ENCODE data around the gene SGSH. TPM values are rescaled to one million over a fixed set of nuclear protein-coding genes. Genes with fewer than 3 reads are reported as not detected.
"Not testable (repeated sequence)": the region's sequence is repeated elsewhere in the genome, so short reads cannot be mapped to it uniquely, and the experiment has no call there.

Gene SGSH
- total and polyA plus RNA-seq, 2 experiments from 2014 or later = 16.0 to 59.6 TPM

DNA sequence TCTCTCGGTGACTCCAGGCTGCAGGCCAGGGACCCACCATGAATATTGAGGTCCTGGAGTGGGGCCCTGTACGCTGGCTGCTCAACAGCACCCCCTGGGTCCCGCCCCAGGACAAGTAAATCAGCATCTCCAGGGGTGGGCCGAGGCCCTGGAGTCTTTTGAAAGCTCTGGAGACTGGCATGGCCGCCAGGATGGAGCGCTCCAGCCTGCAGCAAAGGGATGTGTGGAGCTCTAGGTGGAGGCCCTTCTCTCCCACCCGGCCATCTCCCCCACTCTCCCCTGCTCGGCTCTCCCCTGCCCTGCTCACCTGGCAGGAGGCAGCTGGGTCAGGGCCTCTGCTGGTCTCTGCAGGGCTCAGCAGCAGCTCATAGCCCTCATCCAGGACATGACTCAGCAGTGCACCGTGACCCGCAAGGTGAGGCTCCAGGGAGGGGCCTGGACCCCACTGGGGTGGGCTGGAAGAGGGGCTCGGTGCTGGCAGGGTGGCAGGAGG lies 16.6 kb downstream of the SGSH start:
- Histone ChIP-seq H2AFZ (no peak overlapping the region), H3K27me3 (no peaks in the 10 kb centered on the region), H3K36me3 (replicated peaks; ENCODE audit: insufficient read depth, low read depth) (no peaks in the 10 kb centered on the region), H3K9me2 (replicated peaks; ENCODE audit: insufficient read depth) (no peaks in the 10 kb centered on the region), H4K20me1 (ENCODE audit: insufficient read depth, poor library complexity, severe bottlenecking) (no peaks in the 10 kb centered on the region), H3K4me1 (ENCODE audit: insufficient read depth) (no peaks in the 10 kb centered on the region), H3K4me3 (no peak overlapping the region), H3K4me2 (no peak overlapping the region), H3K9me3 (ENCODE audit: low read depth) (no peaks in the 10 kb centered on the region), H3K27ac (no peak overlapping the region), H3K79me2 (no peaks in the 10 kb centered on the region)
- TF ChIP-seq EZH2 (IDR thresholded peaks at IDR 0.05; ENCODE audit: borderline replicate concordance) = no peak
- no peak for TF ChIP-seq EZH2phosphoT487 (IDR thresholded peaks at IDR 0.05; ENCODE audit: low read depth, severe bottlenecking, unreplicated experiment)
- TF ChIP-seq, protein P1, sequence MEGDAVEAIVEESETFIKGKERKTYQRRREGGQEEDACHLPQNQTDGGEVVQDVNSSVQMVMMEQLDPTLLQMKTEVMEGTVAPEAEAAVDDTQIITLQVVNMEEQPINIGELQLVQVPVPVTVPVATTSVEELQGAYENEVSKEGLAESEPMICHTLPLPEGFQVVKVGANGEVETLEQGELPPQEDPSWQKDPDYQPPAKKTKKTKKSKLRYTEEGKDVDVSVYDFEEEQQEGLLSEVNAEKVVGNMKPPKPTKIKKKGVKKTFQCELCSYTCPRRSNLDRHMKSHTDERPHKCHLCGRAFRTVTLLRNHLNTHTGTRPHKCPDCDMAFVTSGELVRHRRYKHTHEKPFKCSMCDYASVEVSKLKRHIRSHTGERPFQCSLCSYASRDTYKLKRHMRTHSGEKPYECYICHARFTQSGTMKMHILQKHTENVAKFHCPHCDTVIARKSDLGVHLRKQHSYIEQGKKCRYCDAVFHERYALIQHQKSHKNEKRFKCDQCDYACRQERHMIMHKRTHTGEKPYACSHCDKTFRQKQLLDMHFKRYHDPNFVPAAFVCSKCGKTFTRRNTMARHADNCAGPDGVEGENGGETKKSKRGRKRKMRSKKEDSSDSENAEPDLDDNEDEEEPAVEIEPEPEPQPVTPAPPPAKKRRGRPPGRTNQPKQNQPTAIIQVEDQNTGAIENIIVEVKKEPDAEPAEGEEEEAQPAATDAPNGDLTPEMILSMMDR (IDR thresholded peaks at IDR 0.05; ENCODE audit: poor library complexity) = no peak
- DNase-seq (ENCODE audit: low spot score) = no peak
- WGBS (ENCODE audit: low lambda C conversion rate, missing lambda C conversion rate) = 92% methylated on average over 11 of the region's 11 CpGs

GRCh38 chr17:80202197-80202596 lies 17.9 kb downstream of the SGSH start:
- no peak overlapping the region for H2AFZ ChIP-seq
- WGBS (ENCODE audit: low lambda C conversion rate, missing lambda C conversion rate) = 96% methylated on average over 17 of the region's 17 CpGs

DNA sequence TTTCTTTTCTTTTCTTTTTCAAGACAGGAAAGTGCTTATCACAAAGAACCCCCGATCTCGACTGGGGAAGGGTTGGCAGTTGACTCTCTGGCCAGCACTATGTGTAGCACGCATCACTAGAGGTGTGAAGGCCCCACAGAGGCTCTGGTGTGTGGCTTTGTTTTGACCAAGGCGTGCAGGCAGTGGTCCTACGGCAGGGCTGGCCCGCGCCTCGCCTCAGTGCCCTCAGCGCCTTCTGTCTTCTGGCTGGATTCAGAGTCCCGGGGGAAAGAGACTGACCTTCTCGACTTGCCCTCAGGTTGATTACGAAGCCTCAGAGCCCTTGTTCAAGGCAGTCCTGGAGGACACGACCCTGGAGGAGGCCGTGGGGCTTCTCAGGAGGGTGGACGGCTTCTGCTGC lies 18.7 kb downstream of the SGSH start:
- no peaks in the 10 kb centered on the region for H3K9me2 ChIP-seq (replicated peaks; ENCODE audit: insufficient read depth)
- H3K36me3 ChIP-seq (replicated peaks; ENCODE audit: insufficient read depth, low read depth) = no peaks in the 10 kb centered on the region
- TF ChIP-seq, protein P1 (IDR thresholded peaks at IDR 0.05; ENCODE audit: poor library complexity) = no peak
- TF ChIP-seq EZH2phosphoT487 (IDR thresholded peaks at IDR 0.05; ENCODE audit: low read depth, severe bottlenecking, unreplicated experiment) (no peak), EZH2 (IDR thresholded peaks at IDR 0.05; ENCODE audit: borderline replicate concordance) (no peak)
- H3K27me3 ChIP-seq = no peaks in the 10 kb centered on the region
- H3K4me1 ChIP-seq (ENCODE audit: insufficient read depth) = peaks cover 3% of the 10 kb centered on the region
- H3K27ac ChIP-seq = no peak overlapping the region
- H3K79me2 ChIP-seq = no peaks in the 10 kb centered on the region
- no peaks in the 10 kb centered on the region for H3K9me3 ChIP-seq (ENCODE audit: low read depth)
- H2AFZ ChIP-seq = no peak overlapping the region
- no peaks in the 10 kb centered on the region for H4K20me1 ChIP-seq (ENCODE audit: insufficient read depth, poor library complexity, severe bottlenecking)
- DNase-seq (ENCODE audit: low spot score) = no peak
- WGBS (ENCODE audit: low lambda C conversion rate, missing lambda C conversion rate) = 90% methylated on average over 15 of the region's 15 CpGs
- H3K4me3 ChIP-seq = no peak overlapping the region
- no peak overlapping the region for H3K4me2 ChIP-seq

More at GRCh38 chr17:80202197-80202596, 17.9 kb downstream of the SGSH start:
- H3K9me2 ChIP-seq (replicated peaks; ENCODE audit: insufficient read depth) = no peaks in the 10 kb centered on the region
- H3K4me2 ChIP-seq = no peak overlapping the region
- no peaks in the 10 kb centered on the region for H3K36me3 ChIP-seq (replicated peaks; ENCODE audit: insufficient read depth, low read depth)
- no peaks in the 10 kb centered on the region for H3K9me3 ChIP-seq (ENCODE audit: low read depth)
- H3K4me3 ChIP-seq = no peak overlapping the region
- no peaks in the 10 kb centered on the region for H3K27me3 ChIP-seq
- peaks cover 3% of the 10 kb centered on the region for H3K4me1 ChIP-seq (ENCODE audit: insufficient read depth)
- no peak overlapping the region for H3K27ac ChIP-seq
- no peaks in the 10 kb centered on the region for H3K79me2 ChIP-seq
- no peak for TF ChIP-seq EZH2phosphoT487 (IDR thresholded peaks at IDR 0.05; ENCODE audit: low read depth, severe bottlenecking, unreplicated experiment)
- TF ChIP-seq, protein P1 (IDR thresholded peaks at IDR 0.05; ENCODE audit: poor library complexity) = no peak
- TF ChIP-seq EZH2 (IDR thresholded peaks at IDR 0.05; ENCODE audit: borderline replicate concordance) = no peak
- H4K20me1 ChIP-seq (ENCODE audit: insufficient read depth, poor library complexity, severe bottlenecking) = no peaks in the 10 kb centered on the region
- DNase-seq (ENCODE audit: low spot score) = no peak

DNA sequence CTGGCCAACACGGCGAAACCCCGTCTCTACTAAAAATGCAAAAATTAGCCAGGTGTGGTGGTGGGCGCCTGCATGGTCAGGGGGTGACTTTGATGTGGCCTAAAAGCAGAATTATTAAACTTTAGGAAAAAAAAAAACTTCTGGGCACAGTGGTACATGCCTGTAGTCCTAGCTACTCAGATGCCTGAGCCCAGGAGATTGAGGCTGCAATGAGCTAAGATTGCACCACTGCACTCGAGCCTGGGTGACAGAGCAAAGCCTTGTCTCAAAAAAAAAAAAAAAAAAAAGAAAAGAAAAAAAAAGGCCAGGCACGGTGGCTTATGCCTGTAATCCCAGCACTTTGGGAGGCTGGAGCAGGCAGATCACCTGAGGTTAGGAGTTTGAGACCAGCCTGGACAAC lies 20.8 kb downstream of the SGSH start:
- not testable (repeated sequence) for H4K20me1 ChIP-seq (ENCODE audit: insufficient read depth, poor library complexity, severe bottlenecking); H3K79me2 ChIP-seq; H3K4me1 ChIP-seq (ENCODE audit: insufficient read depth); H3K9me2 ChIP-seq (replicated peaks; ENCODE audit: insufficient read depth); H3K27ac ChIP-seq; DNase-seq (ENCODE audit: low spot score); H3K4me3 ChIP-seq; H3K9me3 ChIP-seq (ENCODE audit: low read depth); H3K36me3 ChIP-seq (replicated peaks; ENCODE audit: insufficient read depth, low read depth); H3K27me3 ChIP-seq; H3K4me2 ChIP-seq; H2AFZ ChIP-seq
- WGBS (ENCODE audit: low lambda C conversion rate, missing lambda C conversion rate) = 85% methylated on average over 6 of the region's 6 CpGs

Measured in hepatocyte (in vitro differentiated cells).